MM.1S (cell line): ENCODE measurements around the gene NLRP12.
"Not testable (repeated sequence)": the region's sequence is repeated elsewhere in the genome, so short reads cannot be mapped to it uniquely, and the experiment has no call there.

Experiments used
- EZH2 ChIP-seq: fragments of 300-600 bp; sonication (generic); optimal IDR thresholded peaks from 2 replicates; pipeline ENCODE3; 2017; ENCODE audit warnings: low read depth, mild to moderate bottlenecking, antibody characterized with exemption, low read length, mixed read lengths
- EZH2phosphoT487 ChIP-seq: fragments of 300-600 bp; sonication (generic); IDR thresholded peaks from 2 replicates; pipeline ENCODE4 v1.6.1; 2018; ENCODE audit warnings: antibody characterized with exemption, low read length
- TF ChIP-seq, protein P1 (sequence below): fragments of 300-600 bp; sonication (generic); IDR thresholded peaks from 2 replicates; pipeline ENCODE4 v1.5.1; 2016; ENCODE audit warnings: antibody characterized with exemption, low read length, mixed read lengths

DNA sequence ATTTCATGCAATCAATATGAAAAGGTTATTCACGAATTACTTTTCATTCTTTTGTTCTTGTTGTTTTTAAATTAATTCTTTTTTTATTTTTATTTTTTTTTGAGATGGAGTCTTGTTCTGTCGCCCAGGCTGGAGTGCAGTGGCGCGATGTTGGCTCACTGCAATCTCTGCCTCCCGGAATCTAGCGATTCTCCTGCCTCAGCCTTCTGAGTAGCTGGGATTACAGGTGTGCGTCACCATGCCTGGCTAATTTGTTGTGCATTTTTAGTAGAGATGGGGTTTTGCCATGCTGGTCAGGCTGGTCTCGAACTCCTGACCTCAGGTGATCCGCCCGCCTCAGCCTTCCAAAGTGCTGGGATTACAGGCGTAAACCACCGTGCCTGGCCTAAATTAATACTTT is 16.1 kb upstream of the NLRP12 start:
- TF ChIP-seq, protein P1, sequence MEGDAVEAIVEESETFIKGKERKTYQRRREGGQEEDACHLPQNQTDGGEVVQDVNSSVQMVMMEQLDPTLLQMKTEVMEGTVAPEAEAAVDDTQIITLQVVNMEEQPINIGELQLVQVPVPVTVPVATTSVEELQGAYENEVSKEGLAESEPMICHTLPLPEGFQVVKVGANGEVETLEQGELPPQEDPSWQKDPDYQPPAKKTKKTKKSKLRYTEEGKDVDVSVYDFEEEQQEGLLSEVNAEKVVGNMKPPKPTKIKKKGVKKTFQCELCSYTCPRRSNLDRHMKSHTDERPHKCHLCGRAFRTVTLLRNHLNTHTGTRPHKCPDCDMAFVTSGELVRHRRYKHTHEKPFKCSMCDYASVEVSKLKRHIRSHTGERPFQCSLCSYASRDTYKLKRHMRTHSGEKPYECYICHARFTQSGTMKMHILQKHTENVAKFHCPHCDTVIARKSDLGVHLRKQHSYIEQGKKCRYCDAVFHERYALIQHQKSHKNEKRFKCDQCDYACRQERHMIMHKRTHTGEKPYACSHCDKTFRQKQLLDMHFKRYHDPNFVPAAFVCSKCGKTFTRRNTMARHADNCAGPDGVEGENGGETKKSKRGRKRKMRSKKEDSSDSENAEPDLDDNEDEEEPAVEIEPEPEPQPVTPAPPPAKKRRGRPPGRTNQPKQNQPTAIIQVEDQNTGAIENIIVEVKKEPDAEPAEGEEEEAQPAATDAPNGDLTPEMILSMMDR: not testable (repeated sequence)
- TF ChIP-seq EZH2, EZH2phosphoT487: not testable (repeated sequence)
